Measurements from ENCODE around the gene TNFRSF12A. TPM values are rescaled to one million over a fixed set of nuclear protein-coding genes. Genes with fewer than 3 reads are reported as not detected.

The TNFRSF12A gene
- total and polyA plus RNA-seq, 8 donors: 1.8 to 134 (median 51.6) TPM

GRCh38 chr16:3009568-3010390, 10.4 kb upstream of the TNFRSF12A start:
- TF ChIP-seq CTCF (IDR thresholded peaks at IDR 0.05) (no peak), EP300 (IDR thresholded peaks at IDR 0.05) (no peak), POLR2A (IDR thresholded peaks at IDR 0.05) (no peak), POLR2AphosphoS5 (IDR thresholded peaks at IDR 0.05) (no peak)
- Histone ChIP-seq H3K27me3 (peaks cover 5 to 98% (median 54%) of the 10 kb centered on the region in 3 donors), H3K4me1 (peaks cover 32 to 75% (median 44%) of the 10 kb centered on the region in 4 donors), H3K36me3 (no peaks in the 10 kb centered on the region), H3K4me3 (no peak overlapping the region), H3K9me3 (no peaks in the 10 kb centered on the region), H3K27ac (peak overlapping the region in 4 of 5 donors; percentile 0 to 44 (median 26))
- peak; percentile 80 to 95 for DNase-seq
- intact Hi-C loops (cut with DNase I; ENCODE audit: low total_unique reads): no loop called here
- 24 to 39% (median 35%) methylated on average over 17 to 21 of the region's 21 CpGs for WGBS, 5 donors

GRCh38 chr16:3010510-3010909, 9.7 kb upstream of the TNFRSF12A start:
- Histone ChIP-seq H3K27ac (no peak overlapping the region), H3K9me3 (no peaks in the 10 kb centered on the region), H3K27me3 (peaks cover 5 to 96% (median 54%) of the 10 kb centered on the region in 3 donors), H3K36me3 (no peaks in the 10 kb centered on the region), H3K4me1 (peaks cover 32 to 69% (median 40%) of the 10 kb centered on the region in 4 donors), H3K4me3 (no peak overlapping the region)
- WGBS, 5 donors: 85 to 91% (median 88%) methylated on average over 8 of the region's 8 CpGs
- TF ChIP-seq CTCF (IDR thresholded peaks at IDR 0.05) (no peak), EP300 (IDR thresholded peaks at IDR 0.05) (no peak), POLR2AphosphoS5 (IDR thresholded peaks at IDR 0.05) (no peak), POLR2A (IDR thresholded peaks at IDR 0.05) (no peak)
- intact Hi-C loops (cut with DNase I; ENCODE audit: low total_unique reads): no loop called here
- no peak for DNase-seq

GRCh38 chr16:3012246-3012645, 7.9 kb upstream of the TNFRSF12A start:
- peaks cover 30 to 52% (median 31%) of the 10 kb centered on the region in 4 donors for H3K4me1 ChIP-seq
- H3K36me3 ChIP-seq: no peaks in the 10 kb centered on the region
- H3K9me3 ChIP-seq: no peaks in the 10 kb centered on the region
- peak in 1 of 2 donors; percentile 79 for DNase-seq
- H3K27me3 ChIP-seq: peaks cover 5 to 87% (median 52%) of the 10 kb centered on the region in 3 donors
- 8 to 20% (median 15%) methylated on average over 9 to 19 of the region's 19 CpGs for WGBS, 5 donors
- intact Hi-C loops (cut with DNase I; ENCODE audit: low total_unique reads): no loop called here
- H3K27ac ChIP-seq: no peak overlapping the region
- H3K4me3 ChIP-seq: no peak overlapping the region
- TF ChIP-seq EP300 (IDR thresholded peaks at IDR 0.05) (no peak), POLR2A (IDR thresholded peaks at IDR 0.05) (no peak), POLR2AphosphoS5 (IDR thresholded peaks at IDR 0.05) (no peak), CTCF (IDR thresholded peaks at IDR 0.05) (no peak)

GRCh38 chr16:3012828-3013420, 7.2 kb upstream of the TNFRSF12A start, which contains the start of gene CLDN9:
Gene CLDN9, plus strand, starts transcription at chr16:3012923. Its CDS starts 440 bp downstream, at chr16:3013363.
- intact Hi-C loops (cut with DNase I; ENCODE audit: low total_unique reads): no loop called here
- H3K27ac ChIP-seq: no peak within 1 kb of the TSS
- peaks cover 5 to 87% (median 59%) of the 10 kb centered on the region in 3 donors for H3K27me3 ChIP-seq
- H3K9me3 ChIP-seq: no peaks in the 10 kb centered on the region
- H3K4me1 ChIP-seq: peaks cover 24 to 48% (median 30%) of the 10 kb centered on the region in 4 donors
- peak; percentile 61 to 87 for DNase-seq
- no peak for TF ChIP-seq CTCF (IDR thresholded peaks at IDR 0.05)
- WGBS, 5 donors: 31 to 52% (median 38%) methylated on average over 18 to 27 of the region's 27 CpGs
- no peak within 1 kb of the TSS for H3K4me3 ChIP-seq
- no peaks in the 10 kb centered on the region for H3K36me3 ChIP-seq
